ENCODE results near the gene DDX49. TPM values are rescaled to one million over a fixed set of nuclear protein-coding genes. Genes with fewer than 3 reads are reported as not detected.

DDX49 gene
- total RNA-seq, 1 experiment from 2014 or later = 47.9 TPM

- Mint-ChIP-seq H3K4me3 (no peak overlapping the region), H3K27me3 (ENCODE audit: low read depth) (no peaks in the 10 kb centered on the region), H3K9me3 (peaks cover 3% of the 10 kb centered on the region), H3K36me3 (peaks cover 18% of the 10 kb centered on the region), H3K4me1 (no peaks in the 10 kb centered on the region), H3K27ac (no peak overlapping the region)
- ChIA-PET POLR2A (no interaction called here), CTCF (no interaction called here)
- ATAC-seq (no peak), DNase-seq (ENCODE audit: low spot score) (no peak)
- TF ChIP-seq ESRRA (CRISPR knock-in tag; IDR thresholded peaks at IDR 0.05; ENCODE audit: borderline replicate concordance) (no peak), TP53 (CRISPR knock-in tag; IDR thresholded peaks at IDR 0.05) (no peak), ATF2 (CRISPR knock-in tag; IDR thresholded peaks at IDR 0.05; ENCODE audit: borderline replicate concordance, low read depth) (no peak), E2F4 (CRISPR knock-in tag; IDR thresholded peaks at IDR 0.05; ENCODE audit: borderline replicate concordance, low read depth) (no peak), MYBL2 (CRISPR knock-in tag; IDR thresholded peaks at IDR 0.05) (no peak), CTCF (IDR thresholded peaks at IDR 0.05) (no peak), ZSCAN18 (CRISPR knock-in tag; IDR thresholded peaks at IDR 0.05) (no peak), NFYB (CRISPR knock-in tag; conservative IDR thresholded peaks at IDR 0.05; ENCODE audit: low read depth) (no peak), ATF6 (CRISPR knock-in tag; IDR thresholded peaks at IDR 0.05) (no peak), AFF4 (CRISPR knock-in tag; IDR thresholded peaks at IDR 0.05; ENCODE audit: borderline replicate concordance) (no peak), IRF2 (CRISPR knock-in tag; IDR thresholded peaks at IDR 0.05; ENCODE audit: borderline replicate concordance, low read depth) (no peak), SMAD3 (CRISPR knock-in tag; IDR thresholded peaks at IDR 0.05; ENCODE audit: borderline replicate concordance) (no peak), CDX4 (CRISPR knock-in tag; IDR thresholded peaks at IDR 0.05; ENCODE audit: borderline replicate concordance) (no peak), ARID4B (CRISPR knock-in tag; IDR thresholded peaks at IDR 0.05; ENCODE audit: borderline replicate concordance) (no peak), PREB (CRISPR knock-in tag; IDR thresholded peaks at IDR 0.05; ENCODE audit: borderline replicate concordance) (no peak)
Observed at GRCh38 chr19:18883526-18884304, 35.8 kb upstream of the DDX49 start.

All from WTC11 (cell line).